ENCODE data around the gene TTC33.
"Not testable (repeated sequence)": the region's sequence is repeated elsewhere in the genome, so short reads cannot be mapped to it uniquely, and the experiment has no call there.

Gene TTC33

DNA sequence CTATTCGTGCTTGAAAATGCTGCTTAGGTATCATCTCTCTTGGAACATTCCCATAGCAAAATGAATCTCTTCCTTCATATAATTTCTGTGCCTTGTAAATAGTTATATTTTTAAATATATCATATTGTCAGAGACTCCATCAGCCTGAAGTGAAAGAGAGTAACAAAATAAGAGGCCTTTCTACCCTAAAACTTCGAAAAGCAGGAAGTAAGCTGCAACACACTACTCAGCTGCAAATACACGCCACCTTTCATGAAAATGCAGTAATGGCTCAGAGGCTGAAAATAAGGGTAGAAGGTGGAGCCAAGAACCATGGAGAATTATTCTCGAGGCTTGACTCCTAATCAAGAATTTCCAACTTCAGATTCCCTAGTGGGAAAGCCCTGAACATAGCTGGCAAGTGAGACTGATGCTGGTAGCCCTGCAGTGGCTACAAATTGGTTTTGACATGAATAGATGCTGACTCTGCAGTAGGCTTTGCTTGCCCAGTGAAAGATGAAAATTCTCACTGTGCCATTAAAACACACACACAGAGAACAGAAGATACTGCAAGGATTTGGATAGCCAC, 106.2 kb downstream of the TTC33 start:
- DNase-seq = no peak

GRCh38 chr5:40648150-40648549, 107.6 kb downstream of the TTC33 start:
- DNase-seq = no peak

- no peak for DNase-seq
Measured at GRCh38 chr5:40646266-40646665, 109.5 kb downstream of the TTC33 start.

- DNase-seq = not testable (repeated sequence)
Measured at GRCh38 chr5:40639531-40639930, 116.2 kb downstream of the TTC33 start.

GRCh38 chr5:40634593-40634992, 121.2 kb downstream of the TTC33 start:
- DNase-seq = no peak

GRCh38 chr5:40634154-40634553, 121.6 kb downstream of the TTC33 start:
- no peak for DNase-seq

GRCh38 chr5:40631236-40631635, 124.5 kb downstream of the TTC33 start:
- DNase-seq = no peak

GRCh38 chr5:40630126-40630525, 125.6 kb downstream of the TTC33 start:
- DNase-seq = no peak

- no peak for DNase-seq
Measured at GRCh38 chr5:40628407-40628806, 127.4 kb downstream of the TTC33 start.

- DNase-seq = no peak
Measured at GRCh38 chr5:40627706-40628105, 128.1 kb downstream of the TTC33 start.

DNA sequence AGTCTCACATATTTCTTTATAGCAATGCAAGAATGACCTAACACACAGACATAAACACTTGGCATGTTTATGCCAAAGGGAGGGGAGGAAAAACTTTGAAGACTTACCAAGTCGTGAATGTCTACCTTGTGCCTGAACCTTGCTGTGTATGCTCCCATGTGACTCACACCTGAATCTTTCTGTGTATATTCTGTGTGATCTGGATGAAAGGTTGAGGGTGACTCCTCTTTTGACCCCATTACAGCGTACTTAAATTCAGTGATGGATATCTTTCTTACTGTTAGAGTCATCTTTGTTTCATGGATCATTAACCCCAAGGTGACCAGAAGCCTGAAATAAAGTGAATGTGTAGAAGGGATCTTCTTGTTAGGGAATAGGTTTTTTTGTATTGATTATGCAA, 129.0 kb downstream of the TTC33 start:
- DNase-seq = no peak

DNA sequence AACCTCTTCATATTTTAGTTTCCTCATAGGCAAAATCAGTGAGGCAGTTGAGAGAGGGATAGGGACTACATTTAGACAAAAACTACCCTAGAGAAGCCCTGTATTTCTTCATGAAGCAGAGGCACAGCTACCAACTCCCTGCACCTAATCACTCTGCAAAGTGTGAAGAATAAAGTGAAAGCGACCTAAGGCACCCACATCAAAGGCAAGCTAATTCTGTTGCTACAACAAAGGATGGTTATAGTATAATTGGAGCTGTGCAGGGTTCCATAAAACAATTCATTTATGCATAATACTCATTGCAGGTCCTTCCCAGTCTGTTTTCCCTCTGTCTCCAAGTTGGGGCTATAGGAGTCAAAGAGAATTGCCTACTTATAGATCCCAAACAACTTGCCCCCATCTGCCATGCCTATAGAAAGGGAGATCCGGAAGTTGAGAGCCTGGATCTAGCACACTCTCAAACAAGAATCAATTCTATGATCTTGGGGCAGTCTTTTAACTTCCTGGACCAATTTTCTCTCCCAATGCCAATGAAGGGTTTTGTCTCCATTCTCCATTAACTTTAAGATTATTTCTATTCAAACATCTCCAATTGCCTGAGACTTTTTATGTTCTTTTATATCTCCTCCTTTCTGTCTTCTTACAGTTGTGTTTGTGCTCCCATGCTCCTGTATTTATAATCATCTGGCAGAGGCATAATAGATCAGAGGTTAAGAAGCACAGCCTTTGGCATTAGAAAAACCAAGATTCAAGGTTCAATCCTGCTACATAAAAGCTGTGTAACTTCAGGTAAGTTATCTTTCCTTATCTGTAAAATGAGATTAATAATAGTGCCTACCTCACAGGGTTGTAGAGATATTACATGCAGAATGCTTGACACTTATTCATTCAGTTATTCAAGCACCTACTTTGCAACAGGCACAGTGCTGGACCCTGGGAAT, 132.0 kb downstream of the TTC33 start:
- peak in 1 of 2 experiments; percentile 12 for DNase-seq

GRCh38 chr5:40622463-40623252, 133.1 kb downstream of the TTC33 start:
- DNase-seq = no peak

GRCh38 chr5:40619421-40619820, 136.3 kb downstream of the TTC33 start:
- no peak for DNase-seq

DNA sequence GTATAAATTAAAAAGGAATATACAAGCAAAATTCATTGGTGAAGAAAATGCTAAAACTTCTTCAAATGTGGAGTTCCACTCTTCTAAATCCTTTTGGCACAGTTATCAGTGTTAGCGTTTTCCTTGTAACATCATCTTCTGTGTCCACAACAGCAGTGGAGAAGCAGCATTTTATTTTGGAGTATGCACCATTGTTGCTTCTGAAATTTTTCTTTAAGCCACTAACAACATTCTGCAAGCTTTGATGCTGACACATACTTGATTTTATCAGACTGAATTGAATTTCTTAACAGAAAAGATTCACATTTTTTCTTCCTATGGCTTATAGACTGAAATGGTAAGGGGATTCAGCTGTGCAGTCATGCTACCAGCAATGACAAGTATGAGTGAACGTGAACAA, 136.8 kb downstream of the TTC33 start:
- DNase-seq = no peak

GRCh38 chr5:40616781-40617180, 139.0 kb downstream of the TTC33 start:
- DNase-seq = no peak

GRCh38 chr5:40615586-40616170, 140.1 kb downstream of the TTC33 start:
- DNase-seq = no peak

- DNase-seq = no peak
Measured at GRCh38 chr5:40614923-40615585, 140.7 kb downstream of the TTC33 start.

DNA sequence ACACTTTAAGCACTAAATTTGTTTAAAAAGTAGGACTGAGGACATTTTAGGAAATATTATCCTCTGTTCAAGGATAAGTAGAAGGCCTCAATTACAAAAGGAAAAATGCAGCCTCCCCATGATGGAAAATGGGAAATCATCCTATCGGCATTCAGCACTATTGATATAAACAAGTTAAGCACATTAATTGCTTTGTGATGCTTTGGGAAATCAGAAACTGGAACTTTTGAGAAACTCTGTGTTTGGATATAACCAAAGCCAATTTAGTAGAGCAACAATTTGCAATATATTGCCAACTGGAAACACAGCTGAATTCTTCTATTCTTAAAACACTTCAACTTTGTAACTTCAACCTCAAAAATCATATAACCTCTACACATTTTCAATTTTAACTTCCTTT, 141.3 kb downstream of the TTC33 start:
- DNase-seq = no peak

GRCh38 chr5:40607202-40607601, 148.6 kb downstream of the TTC33 start:
- DNase-seq = no peak

DNA sequence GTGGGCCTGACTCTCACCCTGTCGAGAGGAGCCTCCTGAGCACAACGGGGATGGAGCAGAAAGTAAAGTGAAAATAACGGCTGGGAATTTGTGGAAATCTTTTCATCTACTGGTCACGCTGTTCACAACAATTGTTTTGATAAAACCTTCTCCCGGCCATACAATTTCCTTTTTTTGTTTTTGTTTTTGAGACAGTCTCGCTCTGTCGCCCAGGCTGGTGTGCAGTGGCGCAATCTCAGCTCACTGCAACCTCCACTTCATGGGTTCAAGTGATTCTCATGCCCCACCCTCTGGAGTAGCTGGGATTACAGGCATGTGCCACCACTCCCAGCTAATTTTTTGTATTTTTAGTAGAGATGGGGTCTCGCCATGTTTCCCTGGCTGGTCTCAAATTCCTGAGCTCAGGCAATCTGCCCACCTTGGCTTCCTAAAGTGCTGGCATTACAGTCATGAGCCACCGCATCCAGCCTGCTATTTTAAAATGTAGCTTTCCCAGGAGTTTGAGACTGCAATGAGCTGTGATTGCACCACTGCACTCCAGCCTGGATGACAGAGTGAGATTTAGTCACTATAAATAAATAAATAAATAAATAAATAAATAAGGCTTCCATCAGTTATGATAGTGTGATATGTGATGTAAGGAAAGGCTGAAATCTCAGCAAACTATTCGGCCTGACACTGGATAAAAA, 149.5 kb downstream of the TTC33 start:
- no peak for DNase-seq
